GM12875 (cell line): ENCODE data around the gene NR4A1.
A peak's percentile ranks its signal among the peaks of the same experiment; 100 is the strongest.

Source experiments
- H3K4me3 ChIP-seq: one replicate; pipeline ENCODE4 v1.5.1; 2011; ENCODE audit warnings: low read depth, low read length, control low read depth
- CTCF ChIP-seq: IDR thresholded peaks from 2 replicates; pipeline ENCODE4 v1.5.1; 2011; ENCODE audit warnings: low read depth, mild to moderate bottlenecking, control low read depth, inconsistent platforms, low read length, moderate library complexity, borderline replicate concordance; ENCODE audit not compliant: insufficient read depth

The NR4A1 gene

GRCh38 chr12:52027085-52027843 lies 24.0 kb upstream of the NR4A1 start:
- H3K4me3 ChIP-seq = no peak overlapping the region
- TF ChIP-seq CTCF = no peak

GRCh38 chr12:52029685-52030084 lies 21.6 kb upstream of the NR4A1 start:
- no peak overlapping the region for H3K4me3 ChIP-seq
- no peak for TF ChIP-seq CTCF

- no peak for TF ChIP-seq CTCF
- H3K4me3 ChIP-seq = no peak overlapping the region
Observed at GRCh38 chr12:52032446-52032803, 18.8 kb upstream of the NR4A1 start.

GRCh38 chr12:52032804-52033445 lies 18.3 kb upstream of the NR4A1 start:
- peak overlapping the region; percentile 28 for H3K4me3 ChIP-seq
- no peak for TF ChIP-seq CTCF

GRCh38 chr12:52033446-52034140 lies 17.6 kb upstream of the NR4A1 start:
- no peak for TF ChIP-seq CTCF
- peak overlapping the region; percentile 28 for H3K4me3 ChIP-seq

GRCh38 chr12:52035190-52035589 lies 16.1 kb upstream of the NR4A1 start:
- no peak for TF ChIP-seq CTCF
- no peak overlapping the region for H3K4me3 ChIP-seq
